ENCODE results near the gene LSS.

LSS gene

DNA sequence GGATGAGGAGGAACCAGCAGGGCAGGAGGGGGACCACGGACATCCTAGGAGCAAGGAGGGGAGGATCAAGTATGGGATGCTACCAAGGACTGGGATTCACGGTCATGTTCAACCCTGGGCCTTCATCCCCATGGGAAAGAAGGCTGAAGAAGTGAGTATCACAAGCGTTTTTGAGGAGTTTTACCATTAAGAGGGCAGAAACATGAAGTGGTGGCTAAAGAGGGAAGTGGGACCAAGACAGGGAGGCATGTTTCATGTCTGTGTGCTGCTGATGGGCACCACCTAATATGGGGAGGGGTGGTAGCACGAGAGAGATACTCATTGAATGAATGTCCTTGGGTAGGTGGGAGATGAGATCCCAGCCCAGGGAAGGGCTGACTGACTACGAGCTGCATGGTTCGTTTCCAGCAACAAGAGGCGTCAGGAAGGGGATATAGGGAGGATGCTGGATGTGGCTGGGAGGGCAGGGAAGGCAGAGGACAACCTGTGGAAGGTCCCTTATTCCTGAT is 11.3 kb upstream of the LSS start:
- DNase-seq (ENCODE audit: low read depth) = no peak
- H3K4me3 ChIP-seq (ENCODE audit: low read depth, low read length) = no peak overlapping the region
- no peak for TF ChIP-seq CTCF (IDR thresholded peaks at IDR 0.05; ENCODE audit: insufficient read depth, low read depth, low read length, missing control alignments)

- no peak overlapping the region for H3K4me3 ChIP-seq (ENCODE audit: low read depth, low read length)
- DNase-seq (ENCODE audit: low read depth) = no peak
- no peak for TF ChIP-seq CTCF (IDR thresholded peaks at IDR 0.05; ENCODE audit: insufficient read depth, low read depth, low read length, missing control alignments)
Observed at GRCh38 chr21:46237474-46237873, 8.9 kb upstream of the LSS start.

DNA sequence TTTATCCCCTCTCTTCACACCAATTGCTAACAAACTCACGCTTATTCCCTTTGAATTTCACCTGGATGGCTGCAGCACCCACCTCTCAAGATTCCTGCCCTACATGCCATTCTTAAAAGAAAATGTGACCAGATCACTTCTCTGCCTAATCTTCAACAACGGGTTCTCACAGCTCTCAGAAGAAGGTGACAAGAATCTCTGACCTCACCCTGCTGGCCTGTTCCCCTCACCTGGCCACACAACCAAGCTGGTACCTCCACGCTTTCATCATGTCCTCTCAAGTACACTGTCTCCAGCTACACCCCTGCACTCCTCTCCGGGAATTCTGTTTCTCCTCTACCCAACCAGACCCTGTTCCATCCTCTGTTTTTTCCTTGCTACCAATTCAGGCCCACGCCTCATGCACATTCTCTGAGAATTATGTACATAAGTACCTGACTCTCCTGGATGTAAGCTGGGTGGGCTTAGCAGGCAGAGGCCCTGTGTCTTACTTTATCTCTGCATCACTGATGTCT is 5.9 kb upstream of the LSS start:
- H3K4me3 ChIP-seq (ENCODE audit: low read depth, low read length) = no peak overlapping the region

GRCh38 chr21:46229923-46230260 is 1.3 kb upstream of the LSS start:
- DNase-seq (ENCODE audit: low read depth) = no peak
- peak overlapping the region; percentile 87 for H3K4me3 ChIP-seq (ENCODE audit: low read depth, low read length)
- no peak for TF ChIP-seq CTCF (IDR thresholded peaks at IDR 0.05; ENCODE audit: insufficient read depth, low read depth, low read length, missing control alignments)

More for the DNA sequence above, 5.9 kb upstream of the LSS start:
- no peak for DNase-seq (ENCODE audit: low read depth)
- TF ChIP-seq CTCF (IDR thresholded peaks at IDR 0.05; ENCODE audit: insufficient read depth, low read depth, low read length, missing control alignments) = no peak

- DNase-seq (ENCODE audit: low read depth) = peak; percentile 15
- peak; percentile 62 for TF ChIP-seq CTCF (IDR thresholded peaks at IDR 0.05; ENCODE audit: insufficient read depth, low read depth, low read length, missing control alignments)
- H3K4me3 ChIP-seq (ENCODE audit: low read depth, low read length) = peak overlapping the region; percentile 87
Observed at GRCh38 chr21:46229133-46229922, 754 bp upstream of the LSS start.

DNA sequence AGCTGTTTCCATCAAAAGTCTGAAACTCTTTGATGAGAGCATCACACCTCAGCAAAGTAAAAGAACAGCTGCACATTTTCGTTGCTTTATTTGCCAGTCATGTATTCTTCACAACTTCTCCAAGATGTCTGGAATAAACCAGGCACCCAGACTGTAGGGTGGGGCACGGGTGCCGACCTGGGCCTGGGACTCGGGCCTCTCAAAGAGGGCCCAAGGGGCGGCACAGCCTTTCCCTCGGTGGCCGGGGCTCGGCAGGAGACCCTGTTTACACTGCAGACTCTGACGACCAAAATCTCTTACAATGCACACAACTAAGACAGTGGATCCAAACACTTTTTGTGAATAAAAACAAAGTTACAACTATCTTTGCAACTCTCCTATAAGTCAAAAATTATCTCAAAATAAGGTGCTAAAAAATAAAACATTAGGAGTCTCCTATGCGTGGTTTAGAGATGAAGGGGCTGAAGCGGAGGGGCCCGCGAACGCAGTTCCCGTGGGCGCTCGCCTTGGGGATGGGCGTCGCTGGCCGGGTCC is 696 bp downstream of the LSS start:
- peak overlapping the region; percentile 90 for H3K4me3 ChIP-seq (ENCODE audit: low read depth, low read length)
- no peak for TF ChIP-seq CTCF (IDR thresholded peaks at IDR 0.05; ENCODE audit: insufficient read depth, low read depth, low read length, missing control alignments)
- no peak for DNase-seq (ENCODE audit: low read depth)

Data from GM12865 (cell line).